ENCODE results near the gene EPS8L2.

GRCh38 chr11:724049-724777, 18.2 kb downstream of the EPS8L2 start:
- TF ChIP-seq CTCF (IDR thresholded peaks at IDR 0.05 in 8 of 11, conservative IDR thresholded peaks at IDR 0.05 in 3 of 11), result no peak
- no peak for TF ChIP-seq POLR2A (IDR thresholded peaks at IDR 0.05)

Measured in spleen (tissue), 7 donors.